CD4-positive, alpha-beta T cell treated with Interleukin-17A for 1 hour (primary cell): ENCODE measurements around the gene POLR3A.
"Not testable (repeated sequence)": the region's sequence is repeated elsewhere in the genome, so short reads cannot be mapped to it uniquely, and the experiment has no call there.

ENCODE experiments used
- DNase-seq: peaks from one replicate; pipeline ENCODE4 v3.0.0-alpha.2; 2020

POLR3A gene

DNA sequence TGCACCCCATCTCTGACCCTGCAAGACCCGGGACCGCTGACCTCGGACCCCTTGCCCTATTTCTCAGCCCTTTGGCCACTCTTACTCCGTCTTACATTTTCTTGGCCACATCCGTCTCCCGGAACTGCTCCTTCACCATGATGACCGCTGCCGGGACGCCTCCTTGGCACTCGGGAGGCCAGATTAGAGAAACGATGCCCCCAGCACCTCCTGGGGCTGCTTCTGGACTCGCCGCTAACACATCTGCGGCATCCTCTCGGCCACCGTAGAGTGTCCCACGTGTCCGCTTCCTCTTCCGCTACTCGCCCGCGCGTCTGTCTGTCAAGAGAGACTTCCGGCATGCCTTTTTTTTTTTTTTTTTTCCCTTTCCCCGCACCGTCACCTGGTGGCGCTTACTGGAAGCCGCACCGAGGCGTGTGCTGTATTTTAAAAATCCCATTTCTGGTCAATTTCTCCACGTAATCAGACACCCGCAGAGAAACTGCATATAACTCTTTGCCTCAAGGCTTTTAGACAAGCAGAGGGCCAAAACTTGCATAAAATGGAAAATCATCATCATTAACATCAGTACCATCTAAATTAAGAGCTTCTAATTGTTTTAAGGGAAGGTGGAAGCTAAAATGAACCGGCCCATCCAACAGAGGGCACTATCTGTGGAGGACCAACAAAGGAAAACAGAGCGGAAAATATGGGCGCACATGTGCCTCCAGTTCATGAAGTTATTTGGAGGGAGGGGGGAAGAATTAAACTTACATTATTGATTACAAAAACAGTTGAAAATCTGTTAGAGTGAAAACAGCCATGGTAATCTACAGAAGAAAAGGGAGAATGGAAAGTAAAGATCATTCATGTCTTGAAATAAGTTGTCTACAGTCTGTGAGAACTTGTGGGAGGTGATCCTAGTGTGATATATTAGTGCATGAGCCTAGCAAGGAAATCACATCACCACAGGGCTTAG is at the start of gene POLR3A:
Gene POLR3A (minus strand): TSS at position 247 of the 958 bp plus-strand sequence. CDS start 108 bp downstream, at position 139.
- peak; percentile 95 for DNase-seq

DNA sequence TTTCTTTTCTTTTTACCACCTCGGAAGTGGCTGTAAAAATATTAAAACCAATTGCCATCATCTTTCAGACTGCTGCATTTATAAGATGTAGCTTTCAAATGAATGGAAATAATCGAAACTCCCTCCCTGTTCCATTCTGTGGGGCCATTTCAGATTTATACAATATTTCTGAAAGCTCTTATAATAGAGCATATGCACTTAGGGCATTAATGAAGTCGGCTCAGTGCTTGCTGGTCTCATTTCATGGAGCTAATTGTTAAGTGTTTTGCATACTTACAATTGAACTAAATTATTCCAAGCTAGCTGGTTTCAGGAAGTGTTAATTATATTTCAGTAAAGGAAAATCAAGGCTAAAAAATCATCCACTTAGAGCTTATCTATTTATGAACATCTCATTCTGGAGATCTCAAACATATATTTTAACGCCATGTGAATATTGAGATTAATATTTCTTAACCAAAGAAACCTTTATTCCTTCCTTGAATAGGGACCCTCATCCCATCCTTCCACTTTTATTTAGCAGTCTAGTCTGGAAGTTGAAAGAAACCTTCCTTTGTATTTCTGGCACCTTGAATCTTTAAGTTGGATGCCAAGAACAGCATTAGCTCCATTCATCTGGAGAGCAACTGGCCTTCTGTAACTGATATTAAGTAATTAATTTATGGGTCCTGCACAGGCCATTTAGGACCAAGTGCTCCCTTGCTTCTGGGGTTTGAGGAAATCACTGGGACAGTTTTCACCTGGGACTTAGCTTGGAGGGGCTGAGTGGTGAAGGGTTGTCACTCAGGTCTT is 49.4 kb upstream of the POLR3A start:
- no peak for DNase-seq

DNA sequence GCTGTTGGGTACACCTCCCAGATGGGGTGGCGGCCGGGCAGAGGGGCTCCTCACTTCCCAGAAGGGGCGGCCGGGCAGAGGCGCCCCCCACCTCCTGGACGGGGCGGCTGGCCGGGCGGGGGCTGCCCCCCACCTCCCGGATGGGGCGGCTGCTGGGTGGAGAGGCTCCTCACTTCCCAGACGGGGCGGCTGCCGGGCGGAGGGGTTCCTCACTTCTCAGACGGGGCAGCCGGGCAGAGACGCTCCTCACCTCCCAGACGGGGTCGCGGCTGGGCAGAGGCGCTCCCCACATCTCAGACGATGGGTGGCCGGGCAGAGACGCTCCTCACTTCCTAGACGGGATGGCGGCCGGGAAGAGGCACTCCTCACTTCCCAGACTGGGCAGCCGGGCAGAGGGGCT is 46.5 kb upstream of the POLR3A start:
- not testable (repeated sequence) for DNase-seq

DNA sequence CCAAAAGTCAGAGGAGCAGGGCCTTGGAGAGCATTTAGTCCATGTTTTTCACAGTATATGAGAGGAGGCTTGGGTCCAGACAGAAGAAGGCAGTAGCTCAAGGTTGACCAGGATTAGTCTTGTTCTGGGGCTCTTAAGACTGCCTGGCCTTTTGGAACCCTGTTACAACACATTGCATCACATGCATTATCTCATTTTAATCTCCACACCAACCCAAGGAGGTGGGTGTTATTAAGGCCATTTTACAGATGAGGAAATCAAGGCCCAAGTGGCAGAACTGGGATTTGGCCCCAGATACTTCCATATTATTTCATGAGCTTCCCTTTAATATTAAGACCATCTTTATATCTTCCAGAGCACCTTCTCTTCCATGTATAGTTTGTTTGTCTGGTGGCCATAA is 43.2 kb upstream of the POLR3A start:
- DNase-seq = no peak

DNA sequence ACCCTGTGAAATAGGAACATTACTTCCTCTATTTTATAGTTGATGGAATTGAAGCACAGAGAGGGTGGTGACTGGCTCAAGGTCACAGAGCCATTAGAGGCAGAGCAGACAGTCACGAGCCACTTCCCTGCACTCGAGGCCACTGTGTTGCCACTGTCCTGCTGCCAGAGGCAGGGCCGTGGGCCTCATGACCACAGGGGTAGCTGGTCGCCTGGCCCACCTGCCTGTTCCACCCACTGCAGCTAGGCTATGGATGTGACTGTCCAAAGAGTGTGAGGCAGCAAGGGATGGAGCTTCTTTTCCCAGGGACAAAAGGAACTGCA is 42.5 kb upstream of the POLR3A start:
- DNase-seq = no peak

DNA sequence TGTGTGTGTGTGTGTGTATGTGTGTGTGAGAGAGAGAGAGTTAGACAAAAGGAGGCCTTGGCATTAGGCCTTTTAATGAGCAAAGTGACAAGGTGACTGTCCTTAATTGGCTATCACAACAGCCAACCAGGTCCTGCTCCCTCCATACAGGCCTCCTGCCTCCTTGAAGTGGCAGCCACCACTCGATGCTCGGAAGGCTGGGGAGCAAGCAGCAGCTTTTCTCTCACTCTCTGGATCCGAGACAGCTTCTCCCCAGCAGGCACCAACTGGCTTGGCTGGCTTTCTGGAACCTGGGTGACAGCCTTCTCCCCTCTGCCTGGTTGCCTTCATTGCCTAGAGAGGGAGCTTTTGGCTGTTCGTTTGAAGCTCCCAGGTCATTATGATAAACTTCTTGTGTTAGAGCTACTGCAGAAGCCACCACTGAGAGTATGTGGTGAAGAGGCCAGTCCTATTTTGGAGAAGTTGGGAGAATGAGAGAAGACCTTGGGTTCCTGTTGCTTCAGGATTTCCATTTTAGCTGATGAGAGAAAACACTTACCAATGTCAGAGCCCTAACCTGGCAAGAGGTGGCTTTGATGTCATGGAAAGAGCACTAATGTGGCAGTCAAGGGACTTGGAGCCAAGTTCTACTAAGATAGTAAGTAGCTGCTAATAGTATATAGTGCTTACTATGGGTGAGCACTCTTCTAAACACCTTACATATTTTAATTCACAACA is 42.0 kb upstream of the POLR3A start:
- DNase-seq = no peak

DNA sequence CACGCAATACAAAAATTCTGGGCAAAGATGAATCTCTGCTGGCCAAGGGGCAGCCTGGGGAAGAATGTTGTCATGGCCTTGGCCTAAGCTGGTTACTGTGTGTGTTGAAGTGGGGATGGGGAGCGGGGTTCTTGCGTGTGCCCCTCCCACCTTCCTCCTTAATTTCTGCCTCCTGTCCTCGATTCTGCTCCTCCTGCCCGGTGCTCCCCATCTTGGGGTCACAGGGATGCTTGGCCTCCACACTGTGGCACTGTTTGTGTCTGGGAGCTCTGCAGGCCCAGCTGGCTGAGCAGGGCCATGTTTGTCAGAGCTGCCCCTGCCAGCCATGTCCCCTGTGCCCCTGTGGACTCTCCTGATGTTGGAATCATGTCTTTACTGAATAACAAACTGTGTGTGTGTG is 41.4 kb upstream of the POLR3A start:
- DNase-seq = no peak

DNA sequence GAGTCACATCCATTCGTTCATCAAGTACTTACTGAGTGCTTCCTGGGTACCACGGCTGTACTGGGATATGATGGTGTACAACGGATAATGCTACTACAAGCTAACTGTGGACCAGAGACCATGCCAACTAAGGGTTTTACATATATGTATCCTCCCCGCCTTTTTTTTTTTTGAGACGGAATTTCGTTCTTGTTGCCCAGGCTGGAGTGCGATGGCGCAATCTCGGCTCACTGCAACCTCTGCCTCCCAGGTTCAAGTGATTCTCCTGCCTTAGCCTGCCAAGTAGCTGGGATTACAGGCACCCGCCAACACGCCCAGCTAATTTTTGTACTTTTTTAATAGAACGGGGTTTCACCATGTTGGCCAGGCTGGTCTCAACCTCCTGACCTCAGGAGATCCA is 40.7 kb upstream of the POLR3A start:
- not testable (repeated sequence) for DNase-seq

DNA sequence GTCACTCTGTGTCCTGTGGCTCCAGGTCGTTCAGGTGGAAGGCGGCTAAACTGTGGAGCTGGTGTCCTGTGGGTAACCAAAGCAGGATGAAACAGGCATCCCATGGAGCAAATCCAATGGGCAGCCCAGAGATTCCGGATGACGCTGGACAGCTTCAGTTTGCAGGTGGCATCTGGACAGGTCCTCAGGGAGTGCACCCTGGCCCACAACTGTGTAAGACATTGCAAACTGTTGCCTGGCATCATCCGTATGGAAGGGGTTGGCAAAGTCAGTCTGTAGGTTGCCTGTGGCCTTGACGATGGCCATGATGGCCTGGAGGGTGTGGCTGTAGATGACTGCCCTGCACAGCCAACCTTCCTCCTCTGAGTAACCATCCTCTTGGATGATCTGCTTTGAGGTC is 39.8 kb upstream of the POLR3A start:
- DNase-seq = no peak

DNA sequence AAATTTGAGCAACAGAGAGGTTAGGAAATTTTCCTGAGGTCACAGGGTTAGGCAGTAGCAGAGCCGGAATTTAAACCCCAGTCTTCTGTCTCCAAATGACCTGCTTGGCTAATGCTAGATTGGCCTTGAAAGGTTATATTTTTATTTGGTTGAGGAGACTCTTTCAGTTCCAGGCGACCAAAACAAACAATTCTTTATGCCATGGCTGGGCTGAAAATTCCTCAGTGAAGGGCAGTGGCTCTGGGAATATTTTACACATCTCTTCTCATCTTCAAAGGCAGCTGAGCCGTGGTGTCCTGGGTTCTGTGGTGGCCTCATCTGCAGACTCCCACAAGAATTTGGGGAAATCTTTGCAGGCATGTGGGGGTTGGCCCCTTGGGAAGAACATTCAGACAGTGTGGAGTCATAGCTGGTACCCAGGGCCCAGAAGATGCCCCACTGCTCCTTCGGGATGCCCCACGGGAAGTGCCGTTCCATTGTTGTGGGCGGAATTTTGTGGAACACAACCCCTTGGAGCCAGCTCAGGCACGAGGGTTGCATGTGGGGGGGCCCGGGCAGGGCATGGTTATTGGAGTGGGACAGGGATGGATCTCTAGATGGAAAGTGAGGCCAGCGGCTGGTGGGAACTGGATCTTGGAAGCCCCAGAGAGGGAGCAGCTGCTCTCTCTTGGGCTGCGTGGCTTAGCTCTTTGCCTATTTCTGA is 37.6 kb upstream of the POLR3A start:
- no peak for DNase-seq

DNA sequence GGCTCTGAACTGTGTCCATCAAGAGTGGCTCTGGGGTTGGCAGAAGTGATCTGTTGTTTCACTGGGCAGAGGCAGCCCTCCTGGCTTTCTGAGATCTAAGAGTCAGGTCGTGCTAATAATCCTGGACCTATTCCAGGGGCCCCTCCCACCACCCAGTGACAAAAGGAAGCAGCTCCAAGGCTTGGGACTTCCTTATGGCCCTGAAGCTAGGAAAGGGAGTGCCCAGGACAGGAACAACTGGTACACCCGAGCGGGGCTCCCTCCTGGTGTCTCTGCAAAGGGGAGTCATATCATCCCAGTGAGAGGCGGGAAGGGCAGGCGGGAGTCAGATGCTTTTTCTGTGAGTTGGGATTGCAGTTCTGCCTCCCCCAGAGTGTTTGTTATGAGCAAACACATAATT is 36.7 kb upstream of the POLR3A start:
- no peak for DNase-seq

DNA sequence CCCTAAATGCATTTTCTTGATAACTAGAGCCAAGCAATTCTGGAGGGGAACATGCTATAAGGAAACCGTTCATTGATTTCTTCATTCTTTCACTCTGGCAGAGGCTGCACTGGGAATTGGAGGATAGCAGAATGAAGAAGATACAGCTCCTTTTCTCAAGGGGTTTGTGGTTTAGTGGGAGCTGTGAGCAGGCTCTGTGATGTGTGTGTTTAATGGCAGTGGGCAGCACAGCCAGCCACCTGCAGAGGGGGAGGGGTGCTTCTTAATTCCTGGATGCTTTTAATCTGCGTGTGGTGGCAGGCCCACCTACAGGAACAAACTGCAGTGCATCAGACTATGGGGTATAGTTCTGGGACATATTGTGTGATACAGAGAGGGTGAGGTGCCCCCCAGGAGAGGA is 36.3 kb upstream of the POLR3A start:
- DNase-seq = no peak

DNA sequence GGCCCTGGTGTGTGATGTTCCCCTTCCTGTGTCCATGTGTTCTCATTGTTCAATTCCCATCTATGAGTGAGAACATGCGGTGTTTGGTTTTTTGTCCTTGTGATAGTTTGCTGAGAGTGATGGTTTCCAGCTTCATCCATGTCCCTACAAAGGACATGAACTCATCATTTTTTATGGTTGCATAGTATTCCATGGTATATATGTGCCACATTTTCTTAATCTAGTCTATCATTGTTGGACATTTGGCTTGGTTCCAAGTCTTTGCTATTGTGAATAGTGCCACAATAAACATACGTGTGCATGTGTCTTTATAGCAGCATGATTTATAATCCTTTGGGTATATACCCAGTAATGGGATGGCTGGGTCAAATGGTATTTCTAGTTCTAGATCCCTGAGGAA is 35.6 kb upstream of the POLR3A start:
- not testable (repeated sequence) for DNase-seq

DNA sequence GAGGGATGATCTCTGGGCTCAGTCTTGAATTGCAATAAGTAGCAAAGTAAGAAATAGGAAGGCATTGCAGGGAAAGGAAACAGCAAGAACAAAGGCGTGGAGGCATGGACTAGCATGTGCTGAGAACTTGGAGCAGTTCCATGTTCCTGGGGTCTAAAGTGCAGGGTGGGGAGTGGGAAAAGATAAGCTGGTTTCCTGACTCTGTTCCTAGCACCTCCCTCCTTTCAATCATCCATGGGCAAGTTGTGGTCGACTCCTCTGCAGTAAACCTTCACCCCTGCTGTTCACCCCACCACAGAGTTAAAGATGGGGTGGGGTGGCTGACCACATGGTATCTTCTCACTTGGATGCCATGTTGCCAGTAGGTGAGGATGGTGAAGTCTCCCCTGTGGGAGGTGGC is 33.9 kb upstream of the POLR3A start:
- no peak for DNase-seq

DNA sequence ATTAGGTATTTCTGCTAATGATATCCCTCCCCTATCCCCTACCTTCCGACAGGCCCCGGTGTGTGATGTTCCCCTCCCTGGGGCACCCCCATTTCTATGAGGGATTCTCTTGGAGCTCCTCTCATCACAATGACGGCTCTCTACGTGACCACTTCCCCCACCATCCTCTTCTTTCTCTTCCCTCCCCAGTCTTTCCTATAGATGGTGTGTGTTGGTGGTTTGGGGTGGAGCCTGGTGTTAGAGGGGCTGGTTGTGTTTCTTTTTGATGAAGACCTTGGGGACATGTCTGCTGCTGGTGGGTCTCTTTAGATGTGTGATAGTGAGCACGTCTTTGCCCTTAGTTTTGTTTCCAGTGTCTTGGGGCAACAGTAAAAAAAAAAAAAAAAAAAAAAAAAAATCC is 33.0 kb upstream of the POLR3A start:
- no peak for DNase-seq

DNA sequence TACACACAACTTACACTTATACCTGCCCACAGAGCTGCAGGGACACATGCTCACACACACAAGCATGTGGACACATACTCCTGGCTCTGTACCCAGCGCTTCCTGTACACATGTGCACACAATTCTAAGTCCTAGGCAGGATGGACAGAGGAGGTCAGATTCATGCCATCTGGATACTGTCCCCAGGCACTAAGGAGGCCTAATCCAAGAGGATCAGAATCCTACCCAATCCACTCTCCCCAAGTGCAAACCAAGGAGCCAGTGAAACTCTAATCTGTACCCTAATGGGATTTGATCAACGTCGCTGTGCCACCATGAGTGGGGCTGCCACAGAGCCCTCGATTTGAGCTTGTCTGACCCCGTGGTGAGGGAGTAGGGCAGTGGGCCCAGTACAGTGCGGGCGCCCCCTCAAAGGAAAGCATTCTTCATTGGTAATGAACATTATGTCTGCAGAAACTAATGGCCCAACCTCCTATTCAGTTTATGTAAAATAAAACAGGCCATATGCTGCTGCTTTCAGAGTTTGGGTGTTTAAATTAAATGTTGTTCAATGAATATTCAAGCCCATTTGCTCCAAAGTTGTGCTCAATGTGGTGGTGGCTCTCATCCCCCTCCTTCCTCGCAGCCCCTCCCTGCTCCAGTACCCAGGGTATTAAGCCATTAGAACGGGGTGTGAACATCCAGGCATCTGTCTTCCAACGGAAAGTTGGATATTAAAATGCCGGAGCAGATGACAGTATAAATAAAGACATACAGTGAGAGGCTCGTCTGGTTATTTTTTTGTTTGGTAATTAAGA is 30.8 kb upstream of the POLR3A start:
- DNase-seq = no peak

DNA sequence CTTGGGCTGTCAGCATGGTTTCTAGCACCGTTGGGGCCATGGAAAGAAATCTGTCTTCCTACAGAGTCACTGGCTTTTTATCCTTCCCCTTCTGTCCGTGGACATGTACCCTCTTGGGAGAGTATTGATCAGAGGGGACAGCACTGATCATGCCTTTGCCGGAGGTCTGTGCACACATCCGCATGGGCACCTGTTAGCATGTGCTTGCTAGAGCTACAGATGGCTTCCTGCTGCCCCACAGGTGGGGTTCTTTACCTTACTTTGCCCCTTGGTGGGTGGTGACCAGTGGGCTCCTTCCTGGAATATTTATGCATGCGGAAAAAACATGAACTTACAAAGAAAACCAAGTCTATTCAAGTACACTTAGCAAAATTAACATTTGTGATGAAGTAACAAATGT is 29.2 kb upstream of the POLR3A start:
- DNase-seq = no peak

DNA sequence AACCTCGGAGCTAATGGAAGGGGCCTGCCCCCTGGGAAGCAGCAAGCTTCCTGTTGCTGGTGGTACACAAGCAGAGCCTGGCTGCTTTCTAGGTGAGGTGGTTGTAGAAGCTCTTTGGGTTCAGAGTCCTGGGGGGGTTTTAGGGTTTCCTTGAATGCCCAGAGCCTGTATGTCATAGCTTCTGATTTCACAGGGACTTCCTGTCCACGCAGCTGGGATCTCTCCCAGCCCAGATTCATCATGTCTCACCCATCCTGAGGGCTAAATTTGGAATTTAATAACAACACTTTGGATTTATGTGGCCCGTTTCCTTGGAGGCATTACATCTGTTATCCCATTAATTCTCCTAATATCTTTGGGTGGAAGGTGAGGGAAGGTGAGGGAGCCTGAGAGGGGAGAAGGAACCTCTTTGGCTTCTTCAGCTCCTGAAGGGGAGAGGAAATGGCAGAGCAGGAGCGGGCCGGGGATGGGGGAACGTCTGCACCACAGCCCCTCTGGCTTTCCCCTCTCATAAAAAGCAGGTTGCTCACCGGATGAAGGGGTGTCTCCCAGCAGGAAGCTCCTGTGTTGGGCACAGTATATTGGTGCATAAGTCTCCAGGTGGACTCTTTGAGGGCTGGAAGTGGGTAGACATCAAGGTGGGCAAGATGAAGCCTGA is 24.0 kb upstream of the POLR3A start:
- no peak for DNase-seq

DNA sequence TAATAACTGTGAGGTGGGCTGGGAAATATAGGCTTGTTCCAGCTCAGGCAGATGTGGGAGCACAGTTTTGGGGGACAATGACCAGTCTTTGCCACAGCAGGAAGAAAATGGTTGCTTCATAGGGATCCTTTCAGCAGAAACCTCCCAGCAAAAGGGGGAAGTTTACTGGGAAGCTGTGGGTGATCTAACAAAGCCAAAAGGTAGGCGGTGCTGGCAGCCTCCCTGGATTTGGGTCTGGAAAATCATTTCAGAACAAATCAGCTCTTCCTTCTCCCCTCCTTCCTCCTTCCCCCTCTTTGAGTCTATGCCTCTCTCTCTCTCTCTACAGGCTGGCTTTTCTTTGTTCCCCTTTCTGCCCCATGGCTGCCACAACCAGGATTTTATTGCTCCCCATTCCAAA is 20.5 kb upstream of the POLR3A start:
- DNase-seq = no peak

DNA sequence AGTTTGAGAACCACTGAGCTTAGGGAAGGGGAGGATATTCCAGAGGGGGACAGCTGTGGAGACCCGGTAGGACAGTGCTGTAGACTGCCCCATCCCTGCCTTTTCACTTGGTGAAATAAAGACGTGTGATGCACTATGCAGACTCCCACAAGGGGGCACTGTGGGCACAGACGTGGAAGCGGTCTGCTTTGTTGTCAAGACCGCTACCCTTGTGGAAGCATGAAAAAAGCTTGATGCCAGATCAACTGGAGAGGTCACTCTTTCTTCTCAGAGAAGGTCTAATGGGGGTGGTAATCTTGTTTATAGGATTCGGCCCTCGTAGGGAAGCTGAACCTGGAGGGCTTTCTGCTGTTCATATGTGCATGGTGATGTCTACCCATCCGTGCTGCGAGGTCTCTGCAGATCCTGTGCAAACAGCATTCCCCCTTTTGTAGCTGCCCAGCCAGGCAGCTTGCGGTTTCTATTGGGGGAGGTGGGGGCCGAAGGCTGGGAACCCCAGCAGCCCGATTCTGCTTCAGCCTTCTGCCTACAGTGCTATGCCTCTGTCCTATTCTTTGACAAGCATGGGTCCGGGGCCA is 18.1 kb upstream of the POLR3A start:
- DNase-seq = peak; percentile 78

DNA sequence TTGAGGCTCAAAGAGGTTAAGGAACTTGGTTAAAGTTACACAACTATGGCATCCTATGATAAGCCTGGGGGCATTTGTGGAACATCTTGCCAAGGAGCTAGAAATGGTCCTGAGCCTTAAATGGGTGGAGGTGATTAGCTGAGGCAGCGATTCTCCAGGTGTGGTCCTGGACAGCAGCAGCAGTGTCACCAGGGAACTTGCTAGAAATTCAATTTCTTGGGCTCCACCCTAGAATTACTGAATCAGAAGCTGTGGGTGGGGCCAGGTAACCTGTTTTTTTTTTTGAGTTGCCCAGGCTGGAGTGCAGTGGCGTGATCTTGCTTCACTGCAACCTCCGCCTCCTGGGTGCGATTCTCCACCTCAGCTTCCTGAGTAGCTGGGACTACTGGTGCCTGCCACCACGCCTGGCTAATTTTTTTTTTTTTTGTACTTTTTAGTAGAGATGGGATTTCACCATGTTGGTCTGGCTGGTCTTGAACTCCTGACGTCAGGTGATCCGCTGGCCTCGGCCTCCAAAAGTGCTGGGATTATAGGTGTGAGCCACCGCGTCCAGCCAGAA is 17.5 kb upstream of the POLR3A start:
- no peak for DNase-seq
